ENCODE measurements around the gene AFAP1L2.

- TF ChIP-seq CTCF (IDR thresholded peaks at IDR 0.05) (no peak), EZH2phosphoT487 (IDR thresholded peaks at IDR 0.05) (no peak), EZH2 (IDR thresholded peaks at IDR 0.05) (no peak)
These were observed 4.7 kb downstream of the AFAP1L2 start for GRCh38 chr10:114399576-114399975.

Data from neural progenitor cell (in vitro differentiated cells).